ENCODE data around the gene NADK2.

GRCh38 chr5:36155291-36155690 is 86.4 kb downstream of the NADK2 start:
- TF ChIP-seq RFX5 (IDR thresholded peaks at IDR 0.05; ENCODE audit: low read depth, low read length) (no peak), ZNF274 (IDR thresholded peaks at IDR 0.05; ENCODE audit: insufficient read depth, insufficient read length) (no peak), POU2F2 (IDR thresholded peaks at IDR 0.05; ENCODE audit: borderline replicate concordance, low read depth, low read length) (no peak), POLR2A (IDR thresholded peaks at IDR 0.05; ENCODE audit: low read depth, low read length) (no peak), HDAC2 (IDR thresholded peaks at IDR 0.05) (no peak), EZH2 (IDR thresholded peaks at IDR 0.05; ENCODE audit: borderline replicate concordance, control insufficient read depth, low read depth, low read length) (no peak)
